ENCODE results near the gene CHD5.

DNA sequence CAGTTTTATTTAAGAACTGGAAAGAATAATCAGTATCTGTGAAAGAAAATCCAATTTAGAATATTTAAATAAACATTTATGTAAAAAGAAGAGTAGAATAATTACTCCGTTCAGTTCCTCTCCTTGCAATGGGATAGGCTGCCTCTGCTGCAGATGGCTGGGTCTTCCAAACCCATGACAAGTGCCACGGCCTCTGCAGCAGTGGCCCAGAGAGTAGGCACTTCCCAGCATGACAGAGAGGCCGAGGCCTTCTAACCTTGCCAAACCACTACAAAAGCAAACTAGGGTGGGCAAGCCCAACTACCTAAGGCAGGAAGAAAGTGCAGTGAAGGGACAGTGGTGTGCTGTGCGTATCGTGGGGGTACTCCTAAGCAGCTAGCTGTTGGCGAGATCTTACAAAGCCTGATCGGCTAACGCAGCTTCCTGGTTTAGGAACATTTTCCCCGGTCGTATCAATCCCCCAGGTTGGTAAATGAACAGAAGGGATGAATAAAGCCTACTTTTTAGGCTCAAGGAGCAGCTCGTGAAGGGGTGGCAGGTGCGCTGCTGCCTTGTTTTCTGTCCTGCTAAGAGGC, 41.2 kb upstream of the CHD5 start:
- TF ChIP-seq, protein P1, sequence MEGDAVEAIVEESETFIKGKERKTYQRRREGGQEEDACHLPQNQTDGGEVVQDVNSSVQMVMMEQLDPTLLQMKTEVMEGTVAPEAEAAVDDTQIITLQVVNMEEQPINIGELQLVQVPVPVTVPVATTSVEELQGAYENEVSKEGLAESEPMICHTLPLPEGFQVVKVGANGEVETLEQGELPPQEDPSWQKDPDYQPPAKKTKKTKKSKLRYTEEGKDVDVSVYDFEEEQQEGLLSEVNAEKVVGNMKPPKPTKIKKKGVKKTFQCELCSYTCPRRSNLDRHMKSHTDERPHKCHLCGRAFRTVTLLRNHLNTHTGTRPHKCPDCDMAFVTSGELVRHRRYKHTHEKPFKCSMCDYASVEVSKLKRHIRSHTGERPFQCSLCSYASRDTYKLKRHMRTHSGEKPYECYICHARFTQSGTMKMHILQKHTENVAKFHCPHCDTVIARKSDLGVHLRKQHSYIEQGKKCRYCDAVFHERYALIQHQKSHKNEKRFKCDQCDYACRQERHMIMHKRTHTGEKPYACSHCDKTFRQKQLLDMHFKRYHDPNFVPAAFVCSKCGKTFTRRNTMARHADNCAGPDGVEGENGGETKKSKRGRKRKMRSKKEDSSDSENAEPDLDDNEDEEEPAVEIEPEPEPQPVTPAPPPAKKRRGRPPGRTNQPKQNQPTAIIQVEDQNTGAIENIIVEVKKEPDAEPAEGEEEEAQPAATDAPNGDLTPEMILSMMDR (IDR thresholded peaks at IDR 0.05): no peak
- TF ChIP-seq, protein P2, sequence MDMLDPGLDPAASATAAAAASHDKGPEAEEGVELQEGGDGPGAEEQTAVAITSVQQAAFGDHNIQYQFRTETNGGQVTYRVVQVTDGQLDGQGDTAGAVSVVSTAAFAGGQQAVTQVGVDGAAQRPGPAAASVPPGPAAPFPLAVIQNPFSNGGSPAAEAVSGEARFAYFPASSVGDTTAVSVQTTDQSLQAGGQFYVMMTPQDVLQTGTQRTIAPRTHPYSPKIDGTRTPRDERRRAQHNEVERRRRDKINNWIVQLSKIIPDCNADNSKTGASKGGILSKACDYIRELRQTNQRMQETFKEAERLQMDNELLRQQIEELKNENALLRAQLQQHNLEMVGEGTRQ (CRISPR knock-in tag; IDR thresholded peaks at IDR 0.05): no peak
- TF ChIP-seq JAZF1 (CRISPR knock-in tag; IDR thresholded peaks at IDR 0.05) (no peak), TCF7 (CRISPR knock-in tag; IDR thresholded peaks at IDR 0.05; ENCODE audit: low read depth) (no peak)
- TF ChIP-seq, protein P3, sequence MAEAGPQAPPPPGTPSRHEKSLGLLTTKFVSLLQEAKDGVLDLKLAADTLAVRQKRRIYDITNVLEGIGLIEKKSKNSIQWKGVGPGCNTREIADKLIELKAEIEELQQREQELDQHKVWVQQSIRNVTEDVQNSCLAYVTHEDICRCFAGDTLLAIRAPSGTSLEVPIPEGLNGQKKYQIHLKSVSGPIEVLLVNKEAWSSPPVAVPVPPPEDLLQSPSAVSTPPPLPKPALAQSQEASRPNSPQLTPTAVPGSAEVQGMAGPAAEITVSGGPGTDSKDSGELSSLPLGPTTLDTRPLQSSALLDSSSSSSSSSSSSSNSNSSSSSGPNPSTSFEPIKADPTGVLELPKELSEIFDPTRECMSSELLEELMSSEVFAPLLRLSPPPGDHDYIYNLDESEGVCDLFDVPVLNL (CRISPR knock-in tag; IDR thresholded peaks at IDR 0.05; ENCODE audit: borderline replicate concordance, low read depth): no peak
- TF ChIP-seq, protein P4, sequence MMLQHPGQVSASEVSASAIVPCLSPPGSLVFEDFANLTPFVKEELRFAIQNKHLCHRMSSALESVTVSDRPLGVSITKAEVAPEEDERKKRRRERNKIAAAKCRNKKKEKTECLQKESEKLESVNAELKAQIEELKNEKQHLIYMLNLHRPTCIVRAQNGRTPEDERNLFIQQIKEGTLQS (CRISPR knock-in tag; conservative IDR thresholded peaks at IDR 0.05): no peak
